Peyer's patch (tissue), 4 donors: Measurements from ENCODE around the gene PMM2.

Experiments used
- CTCF ChIP-seq, 6 experiments: fragments of 450-650 bp in 4 of 6; fragments of 200-600 bp in 2 of 6; sonication (generic) in 1 of 6; IDR thresholded peaks; one replicate each; pipeline ENCODE4 v1.5.1; 2017 to 2019; ENCODE audit warnings: antibody characterized with exemption in 6 of 6, mild to moderate bottlenecking in 3 of 6, moderate library complexity in 1 of 6
- POLR2A ChIP-seq, 2 donors: fragments of 450-650 bp; IDR thresholded peaks; one replicate each; pipeline ENCODE4 v1.5.1; 2017; ENCODE audit warnings: antibody characterized with exemption in 2 of 2, mild to moderate bottlenecking in 2 of 2, moderate library complexity in 2 of 2

GRCh38 chr16:8807189-8807588 lies 9.6 kb downstream of the PMM2 start:
- TF ChIP-seq POLR2A (IDR thresholded peaks at IDR 0.05) = no peak
- no peak for TF ChIP-seq CTCF (IDR thresholded peaks at IDR 0.05)
